SU-DHL-6 (cell line): ENCODE data around the gene CRYBB2.
"Not testable (repeated sequence)": the region's sequence is repeated elsewhere in the genome, so short reads cannot be mapped to it uniquely, and the experiment has no call there.

Experiments used
- CTCF ChIP-seq: fragments of 200-600 bp; sonication (generic); IDR thresholded peaks from one replicate; pipeline ENCODE4 v1.5.1; 2017; ENCODE audit warnings: antibody characterized with exemption, mild to moderate bottlenecking, low read length, moderate library complexity; ENCODE audit not compliant: insufficient read depth, poor library complexity, severe bottlenecking
- EZH2phosphoT487 ChIP-seq: fragments of 200-600 bp; sonication (generic), shearing (Covaris generic); conservative IDR thresholded peaks from 2 replicates; pipeline ENCODE4 v1.6.1; 2018; ENCODE audit warnings: mild to moderate bottlenecking, antibody characterized with exemption, low read length, moderate library complexity, mixed read lengths

DNA sequence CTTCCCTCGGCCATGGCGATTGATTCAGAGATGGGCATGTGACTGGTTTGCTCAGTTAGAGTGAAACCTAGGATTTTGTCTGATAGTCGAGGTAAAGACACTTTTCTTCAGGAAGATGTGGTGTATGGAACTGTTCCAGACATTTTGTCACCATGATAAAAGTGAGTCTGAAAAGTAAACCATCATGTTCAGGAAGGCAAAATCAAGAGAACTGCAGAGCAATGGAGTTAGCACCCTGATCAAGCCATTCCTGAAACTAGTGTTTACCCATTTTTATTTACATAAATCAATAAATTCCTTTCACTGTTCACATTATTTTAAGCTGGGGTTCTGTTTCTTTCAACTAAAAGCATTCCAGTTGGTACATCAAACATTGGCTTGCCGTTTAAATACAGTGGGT, 53.8 kb downstream of the CRYBB2 start:
- TF ChIP-seq CTCF, EZH2phosphoT487: not testable (repeated sequence)
